GM23338 (cell line): ENCODE results near the gene MIPEP. TPM values are rescaled to one million over a fixed set of nuclear protein-coding genes. Genes with fewer than 3 reads are reported as not detected.

Experiments used
- ATAC-seq: fragments of 200-7000 bp; cut with Tn5 transposase; 3 replicates; pipeline ENCODE4 v1.9.1; 2020
- DNase-seq: peaks from one replicate; pipeline ENCODE4 v3.0.0-alpha.2; 2015; ENCODE audit warnings: low spot score
- H2AFZ ChIP-seq: fragments of 200-600 bp; sonication (generic); 2 replicates; pipeline ENCODE4 v1.8.0; 2016; ENCODE audit warnings: antibody characterized with exemption, mild to moderate bottlenecking, moderate library complexity
- H3F3A ChIP-seq: fragments of 200-600 bp; sonication (generic); replicated peaks from 2 replicates; pipeline ENCODE4 v1.8.0; 2017; ENCODE audit warnings: antibody characterized with exemption, mixed run types, low read depth
- H3K27ac ChIP-seq: fragments of 200-600 bp; sonication (generic); 2 replicates; pipeline ENCODE4 v1.6.1; 2016; ENCODE audit warnings: low read depth
- H3K27me3 ChIP-seq: fragments of 200-600 bp; sonication (generic); 2 replicates; pipeline ENCODE4 v1.8.0; 2016; ENCODE audit warnings: mild to moderate bottlenecking, mixed run types, moderate library complexity; ENCODE audit not compliant: insufficient read depth
- H3K36me3 ChIP-seq: fragments of 200-600 bp; sonication (generic); 2 replicates; pipeline ENCODE4 v1.8.0; 2016; ENCODE audit warnings: mild to moderate bottlenecking; ENCODE audit not compliant: insufficient read depth
- H3K4me1 ChIP-seq: fragments of 200-600 bp; sonication (generic); 2 replicates; pipeline ENCODE4 v1.8.0; 2016; ENCODE audit warnings: mild to moderate bottlenecking, moderate library complexity; ENCODE audit not compliant: insufficient read depth
- H3K4me2 ChIP-seq: fragments of 200-600 bp; sonication (generic); 2 replicates; pipeline ENCODE4 v1.7.1; 2017; ENCODE audit warnings: mixed run types
- H3K4me3 ChIP-seq: fragments of 200-600 bp; sonication (generic); 2 replicates; pipeline ENCODE4 v1.6.1; 2016; ENCODE audit warnings: mixed run types
- H3K79me2 ChIP-seq: fragments of 200-600 bp; sonication (generic); replicated peaks from 2 replicates; pipeline ENCODE4 v1.8.0; 2017; ENCODE audit warnings: mild to moderate bottlenecking; ENCODE audit not compliant: insufficient read depth
- H3K9me2 ChIP-seq: fragments of 200-600 bp; sonication (generic); 2 replicates; pipeline ENCODE4 v1.8.0; 2017; ENCODE audit not compliant: insufficient read depth
- H4K20me1 ChIP-seq: fragments of 200-600 bp; sonication (generic); replicated peaks from 2 replicates; pipeline ENCODE4 v1.8.0; 2017; ENCODE audit warnings: mild to moderate bottlenecking; ENCODE audit not compliant: insufficient read depth
- H3K27ac Mint-ChIP-seq: 2 replicates; pipeline ENCODE4 v1.8.0; 2020; ENCODE audit warnings: inconsistent platforms, mild to moderate bottlenecking, moderate library complexity, mixed read lengths
- H3K27me3 Mint-ChIP-seq: 3 replicates; pipeline ENCODE4 v1.8.0; 2022; ENCODE audit warnings: low read depth, mild to moderate bottlenecking, moderate library complexity, mixed read lengths, inconsistent platforms; ENCODE audit not compliant: insufficient read depth, poor library complexity
- H3K36me3 Mint-ChIP-seq: 3 replicates; pipeline ENCODE4 v1.8.0; 2021; ENCODE audit warnings: low read depth, mild to moderate bottlenecking, inconsistent platforms, moderate library complexity, mixed read lengths
- H3K4me1 Mint-ChIP-seq: 3 replicates; pipeline ENCODE4 v1.8.0; 2020; ENCODE audit warnings: mild to moderate bottlenecking, inconsistent platforms, mixed read lengths
- H3K4me3 Mint-ChIP-seq: 3 replicates; pipeline ENCODE4 v1.8.0; 2021; ENCODE audit warnings: moderate library complexity, mild to moderate bottlenecking, inconsistent platforms, mixed read lengths
- H3K9me3 Mint-ChIP-seq: 3 replicates; pipeline ENCODE4 v1.8.0; 2020; ENCODE audit warnings: moderate library complexity, mild to moderate bottlenecking, inconsistent platforms, mixed read lengths
- EZH2 ChIP-seq: fragments of 200-600 bp; sonication (generic); IDR thresholded peaks from one replicate; pipeline ENCODE4 v1.8.0; 2017; ENCODE audit warnings: antibody characterized with exemption, mild to moderate bottlenecking, low read depth; ENCODE audit not compliant: unreplicated experiment
- EZH2phosphoT487 ChIP-seq: fragments of 200-600 bp; sonication (generic); IDR thresholded peaks from one replicate; pipeline ENCODE4 v1.8.1; 2018; ENCODE audit warnings: antibody characterized with exemption; ENCODE audit not compliant: unreplicated experiment
- JUNB ChIP-seq: IDR thresholded peaks from one replicate; pipeline ENCODE4 v1.6.1; 2016; ENCODE audit warnings: antibody characterized with exemption; ENCODE audit not compliant: unreplicated experiment
- NANOG ChIP-seq: IDR thresholded peaks from 2 replicates; pipeline ENCODE4 v1.6.1; 2016; ENCODE audit warnings: antibody characterized with exemption, borderline replicate concordance
- POLR2AphosphoS5 ChIP-seq: IDR thresholded peaks from 2 replicates; pipeline ENCODE4 v1.6.1; 2016; ENCODE audit warnings: antibody characterized with exemption, low read depth
- ZNF114 ChIP-seq: fragments of 250-450 bp; sonication (Bioruptor Pico); IDR thresholded peaks from 2 replicates; pipeline ENCODE4 v1.5.0; 2020; ENCODE audit warnings: mild to moderate bottlenecking, moderate library complexity
- ZNF331 ChIP-seq: fragments of 250-450 bp; sonication (Bioruptor Pico); IDR thresholded peaks from 2 replicates; pipeline ENCODE4 v1.5.0; 2020; ENCODE audit warnings: low read depth, mild to moderate bottlenecking, moderate library complexity
- ZNF462 ChIP-seq: fragments of 250-450 bp; sonication (Bioruptor Pico); IDR thresholded peaks from 2 replicates; pipeline ENCODE4 v1.5.0; 2020; ENCODE audit warnings: mild to moderate bottlenecking, moderate library complexity
- polyA plus RNA-seq: library from polyadenylated mRNA; unstranded; fragments of >200 nt; fragmentation: Nextera tagmentation; extraction: Ambion mirVana; gene quantifications from 2 replicates; pipeline ENCODE4 v1.2.1, GENCODE V29; 2016
- total RNA-seq: library from RNA; depleted of rRNA; stranded (reverse); fragments of >200 nt; shearing (Covaris generic); gene quantifications from 2 replicates; pipeline ENCODE4 v1.2.3, GENCODE V29; 2014
- TF ChIP-seq, protein P1 (sequence below), 2 experiments: fragments of 200-600 bp in 1 of 2; sonication (generic) in 1 of 2; conservative IDR thresholded peaks; 2 replicates each; pipeline versions ENCODE4 v1.5.1 to v1.6.1; 2016 to 2017; ENCODE audit warnings: antibody characterized with exemption in 2 of 2, low read depth in 2 of 2, mild to moderate bottlenecking in 2 of 2, moderate library complexity in 1 of 2

Gene MIPEP
- total and polyA plus RNA-seq, 2 experiments from 2014 or later = 20.8 to 22.5 TPM

- Histone ChIP-seq H3K9me2 (no peaks in the 10 kb centered on the region), H3K36me3 (no peaks in the 10 kb centered on the region), H3F3A (no peaks in the 10 kb centered on the region), H3K4me3 (no peak overlapping the region), H3K79me2 (no peaks in the 10 kb centered on the region), H3K27me3 (no peaks in the 10 kb centered on the region), H2AFZ (no peak overlapping the region), H4K20me1 (no peaks in the 10 kb centered on the region), H3K4me2 (no peak overlapping the region), H3K4me1 (no peaks in the 10 kb centered on the region), H3K27ac (no peak overlapping the region)
- no peak overlapping the region; the same call in 1 of the 2 replicates for H3K27ac Mint-ChIP-seq
- ATAC-seq = no peak
- no peaks in the 10 kb centered on the region for H3K9me3 Mint-ChIP-seq
- no peak for TF ChIP-seq NANOG
- no peak for TF ChIP-seq JUNB
- no peak for TF ChIP-seq ZNF114 (CRISPR knock-in tag)
- no peak for TF ChIP-seq POLR2AphosphoS5
- TF ChIP-seq, protein P1, sequence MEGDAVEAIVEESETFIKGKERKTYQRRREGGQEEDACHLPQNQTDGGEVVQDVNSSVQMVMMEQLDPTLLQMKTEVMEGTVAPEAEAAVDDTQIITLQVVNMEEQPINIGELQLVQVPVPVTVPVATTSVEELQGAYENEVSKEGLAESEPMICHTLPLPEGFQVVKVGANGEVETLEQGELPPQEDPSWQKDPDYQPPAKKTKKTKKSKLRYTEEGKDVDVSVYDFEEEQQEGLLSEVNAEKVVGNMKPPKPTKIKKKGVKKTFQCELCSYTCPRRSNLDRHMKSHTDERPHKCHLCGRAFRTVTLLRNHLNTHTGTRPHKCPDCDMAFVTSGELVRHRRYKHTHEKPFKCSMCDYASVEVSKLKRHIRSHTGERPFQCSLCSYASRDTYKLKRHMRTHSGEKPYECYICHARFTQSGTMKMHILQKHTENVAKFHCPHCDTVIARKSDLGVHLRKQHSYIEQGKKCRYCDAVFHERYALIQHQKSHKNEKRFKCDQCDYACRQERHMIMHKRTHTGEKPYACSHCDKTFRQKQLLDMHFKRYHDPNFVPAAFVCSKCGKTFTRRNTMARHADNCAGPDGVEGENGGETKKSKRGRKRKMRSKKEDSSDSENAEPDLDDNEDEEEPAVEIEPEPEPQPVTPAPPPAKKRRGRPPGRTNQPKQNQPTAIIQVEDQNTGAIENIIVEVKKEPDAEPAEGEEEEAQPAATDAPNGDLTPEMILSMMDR (conservative IDR thresholded peaks at IDR 0.05; ENCODE audit: low read depth in 2 of 2) = no peak
- TF ChIP-seq ZNF462 (CRISPR knock-in tag) = no peak
- no peak for TF ChIP-seq EZH2phosphoT487
- TF ChIP-seq ZNF331 (CRISPR knock-in tag) = no peak
- TF ChIP-seq EZH2 = no peak
- no peaks in the 10 kb centered on the region for H3K27me3 Mint-ChIP-seq
- DNase-seq = no peak
- H3K4me3 Mint-ChIP-seq = no peak overlapping the region
- no peaks in the 10 kb centered on the region for H3K36me3 Mint-ChIP-seq
- peaks cover 5% of the 10 kb centered on the region; the same call in 2 of the 3 replicates for H3K4me1 Mint-ChIP-seq
These were observed 41.7 kb downstream of the MIPEP start for GRCh38 chr13:23847497-23847896.
